K562 (cell line): ENCODE data around the gene OPRM1. TPM values are rescaled to one million over a fixed set of nuclear protein-coding genes. Genes with fewer than 3 reads are reported as not detected.

ENCODE experiments used
- ATAC-seq: fragments of 200-7000 bp; cut with Tn5 transposase; 3 replicates; pipeline ENCODE4 v1.9.1; 2020; ENCODE audit warnings: moderate library complexity
- BruUV-seq: library from RNA; stranded (reverse); fragments of 400-500 nt; replicated peaks from 2 replicates; lab custom pipeline; 2021; lab: Mats Ljungman, UMichigan
- CTCF ChIA-PET: fragments of 300-600 bp; formaldehyde crosslinking; extraction: SDS; loops from one replicate; lab custom pipeline; 2021; ENCODE audit warnings: low intra/inter-chr PET ratio; lab: Yijun Ruan, JAX
- POLR2A ChIA-PET: fragments of 300-600, 350-650 bp; sonication (Branson Sonifier 250); formaldehyde crosslinking; extraction: SDS; loops from one replicate; lab custom pipeline; 2021; ENCODE audit warnings: antibody characterized with exemption, inconsistent platforms; lab: Yijun Ruan, JAX
- DNase-seq, 4 experiments: peaks; one replicate each; pipeline versions ENCODE4 v3.0.0 to v3.0.0-alpha.2; 2011 to 2018; ENCODE audit warnings: low spot score in 3 of 4, mixed read lengths in 3 of 4; ENCODE audit errors: extremely low read depth in 1 of 4
- FAIRE-seq: peaks from 2 replicates; lab custom pipeline; 2011; peaks lifted over from hg19 to GRCh38; lab: Jason Lieb, UNC
- H2AFZ ChIP-seq: 2 replicates; pipeline ENCODE4 v1.6.0; 2011; ENCODE audit warnings: low read depth, low read length, control low read depth, inconsistent platforms
- H3K27ac ChIP-seq: fragments of 200-600 bp; 3 replicates; pipeline ENCODE4 v1.8.0; 2011; ENCODE audit warnings: low read depth, mild to moderate bottlenecking, control low read depth, inconsistent platforms, low read length, moderate library complexity, mixed read lengths; ENCODE audit errors: extremely low read depth
- H3K27me3 ChIP-seq, 2 experiments: fragments of 300-600 bp in 1 of 2; 2 replicates in 1 of 2; 3 replicates in 1 of 2; pipeline versions ENCODE4 v1.6.0 to v1.8.0; 2011; ENCODE audit warnings: inconsistent platforms in 2 of 2, low read length in 2 of 2, mild to moderate bottlenecking in 1 of 2, mixed read lengths in 1 of 2, moderate library complexity in 1 of 2; ENCODE audit not compliant: control insufficient read depth in 2 of 2, insufficient read depth in 2 of 2
- H3K36me3 ChIP-seq: fragments of 300-600 bp; 3 replicates; pipeline ENCODE4 v1.8.0; 2011; ENCODE audit warnings: mild to moderate bottlenecking, low read length, inconsistent platforms; ENCODE audit not compliant: control insufficient read depth, insufficient read depth
- H3K4me1 ChIP-seq, 2 experiments: fragments of 200-600 bp in 1 of 2; replicated peaks in 1 of 2; 2 replicates in 1 of 2; 3 replicates in 1 of 2; pipeline versions ENCODE4 v1.5.1 to v1.8.0; 2011; ENCODE audit warnings: inconsistent platforms in 2 of 2, low read length in 2 of 2, mild to moderate bottlenecking in 1 of 2, mixed read lengths in 1 of 2, moderate library complexity in 1 of 2; ENCODE audit not compliant: control insufficient read depth in 2 of 2, insufficient read depth in 2 of 2
- H3K4me2 ChIP-seq: 2 replicates; pipeline ENCODE4 v1.6.1; 2011; ENCODE audit warnings: low read length, control low read depth, inconsistent platforms, mixed read lengths; ENCODE audit not compliant: insufficient read depth
- H3K4me3 ChIP-seq: fragments of 200-600 bp; sonication (generic), shearing (Covaris generic); 2 replicates; pipeline ENCODE4 v1.5.1; 2016; ENCODE audit warnings: control low read depth, inconsistent platforms
- H3K79me2 ChIP-seq: fragments of 200-600 bp; 3 replicates; pipeline ENCODE4 v1.8.0; 2011; ENCODE audit warnings: low read length, inconsistent platforms; ENCODE audit not compliant: control insufficient read depth, insufficient read depth
- H3K9ac ChIP-seq, 2 experiments: 2 replicates each; pipeline versions ENCODE4 v1.6.0 to v1.6.1; 2011; ENCODE audit warnings: low read depth in 2 of 2, low read length in 2 of 2, control low read depth in 1 of 2, inconsistent platforms in 1 of 2, mild to moderate bottlenecking in 1 of 2, mixed read lengths in 1 of 2; ENCODE audit not compliant: insufficient read depth in 1 of 2
- H3K9me1 ChIP-seq: one replicate; pipeline ENCODE4 v1.6.0; 2011; ENCODE audit warnings: inconsistent platforms, mild to moderate bottlenecking, low read length, moderate library complexity; ENCODE audit not compliant: control insufficient read depth, insufficient read depth
- H3K9me3 ChIP-seq: replicated peaks from 2 replicates; pipeline ENCODE4 v1.5.1; 2011; ENCODE audit warnings: low read depth, low read length, inconsistent platforms; ENCODE audit not compliant: control insufficient read depth, insufficient read depth
- H4K20me1 ChIP-seq: replicated peaks from 2 replicates; pipeline ENCODE4 v1.6.1; 2011; ENCODE audit warnings: low read length, inconsistent platforms, mixed read lengths; ENCODE audit not compliant: control insufficient read depth, insufficient read depth
- FOS ChIP-seq: IDR thresholded peaks from 3 replicates; pipeline ENCODE4 v1.6.1; 2011; ENCODE audit not compliant: insufficient read length; ENCODE audit errors: extremely low read depth
- GTF2E2 ChIP-seq: fragments of 200-800 bp; sonication (Bioruptor generic); IDR thresholded peaks from 2 replicates; pipeline ENCODE4 v1.6.1; 2016; ENCODE audit warnings: missing genetic modification characterization, missing compliant biosample characterization
- MNT ChIP-seq, 2 experiments: fragments of 450-650 bp; conservative IDR thresholded peaks; 2 replicates each; pipeline ENCODE4 v1.6.1; 2017; ENCODE audit warnings: mild to moderate bottlenecking in 2 of 2, moderate library complexity in 2 of 2
- NCOA1 ChIP-seq: fragments of 450-650 bp; IDR thresholded peaks from 2 replicates; pipeline ENCODE4 v1.6.1; 2016; ENCODE audit warnings: low read depth
- SAFB ChIP-seq: fragments of 200-400 bp; formaldehyde crosslinking; IDR thresholded peaks from 2 replicates; pipeline ENCODE4 v1.6.1; 2017; ENCODE audit warnings: low read depth, low read length, borderline replicate concordance
- ZNF140 ChIP-seq: fragments of 250-450 bp; sonication (Bioruptor Pico); IDR thresholded peaks from 2 replicates; pipeline ENCODE4 v1.8.0; 2021; ENCODE audit warnings: moderate library complexity, mild to moderate bottlenecking, inconsistent platforms
- ZNF584 ChIP-seq: fragments of 200-800 bp; sonication (Bioruptor generic); IDR thresholded peaks from 2 replicates; pipeline ENCODE4 v1.6.1; 2016; ENCODE audit warnings: low read depth, mild to moderate bottlenecking, missing genetic modification characterization, missing compliant biosample characterization
- whole genome bisulfite sequencing: fragments of 100-300 bp; shearing (Covaris generic); methylation state at CpG from one replicate; pipeline ENCODE4 v1.1.6; 2016; ENCODE audit warnings: low coverage, mixed read lengths; ENCODE audit not compliant: insufficient coverage; ENCODE audit errors: missing lambda C conversion rate; 5-methylcytosine and 5-hydroxymethylcytosine counted together
- in situ Hi-C: fragments of 300-500 bp; cut with MboI; formaldehyde crosslinking; loops from 4 replicates; pipeline ENCODE4 v1.15.0; 2018; ENCODE audit warnings: inconsistent platforms, mixed read lengths
- intact Hi-C: fragments of 100-400 bp; cut with micrococcal nuclease; formaldehyde crosslinking; loops from 2 replicates; pipeline ENCODE4 v1.14.2; 2022
- polyA plus RNA-seq, 8 experiments: library from polyadenylated mRNA; depleted of rRNA in 4 of 8; stranded (reverse) in 5 of 8; unstranded in 3 of 8; fragments of >200 nt; fragmentation: Nextera tagmentation in 2 of 8; fragmentation: Illumina TruSeq in 1 of 8; extraction: Ambion mirVana in 2 of 8; extraction: Trizol in 1 of 8; gene quantifications; 2 replicates each; pipeline versions ENCODE4 v1.2.1 to v1.2.3, GENCODE V29; 2011 to 2014; ENCODE audit warnings: inconsistent platforms in 1 of 8, missing spikeins in 1 of 8
- total RNA-seq, 7 experiments: library from RNA; depleted of rRNA in 6 of 7; stranded (reverse); fragments of >200 nt in 6 of 7; fragmentation: Illumina TruSeq in 2 of 7; extraction: Trizol in 2 of 7; gene quantifications; 2 replicates each; pipeline versions ENCODE4 v1.2.1 to v1.2.3, GENCODE V29; 2011 to 2021; ENCODE audit warnings: low replicate concordance in 1 of 7
- TF ChIP-seq, protein P1 (sequence below): fragments of 450-650 bp; formaldehyde crosslinking; IDR thresholded peaks from 2 replicates; pipeline ENCODE4 v1.4.0; 2020; ENCODE audit warnings: mild to moderate bottlenecking, moderate library complexity
- TF ChIP-seq, protein P2 (sequence below): sonication (generic); formaldehyde crosslinking; IDR thresholded peaks from 2 replicates; pipeline ENCODE4 v1.8.0; 2022; ENCODE audit warnings: mild to moderate bottlenecking, missing genetic modification reagents
- TF ChIP-seq, protein P3 (sequence below): fragments of 450-650 bp; formaldehyde crosslinking; IDR thresholded peaks from 2 replicates; pipeline ENCODE4 v1.4.0; 2022; ENCODE audit warnings: mild to moderate bottlenecking, moderate library complexity

The OPRM1 gene
- total and polyA plus RNA-seq, 9 of the 15 experiments (the other 6 are each of a cell fraction or from before 2014, with no cell fraction given), result not detected

GRCh38 chr6:154123155-154123956 lies 84.3 kb downstream of the OPRM1 start:
- no peaks in the 10 kb centered on the region for H3K36me3 ChIP-seq
- FAIRE-seq, result no peak
- DNase-seq, result no peak
- under 1% methylated on average over 8 of the region's 8 CpGs for WGBS
- H3K9ac ChIP-seq, result no peak overlapping the region
- no TSS peak for BruUV-seq
- H3K9me3 ChIP-seq, result no peaks in the 10 kb centered on the region
- H3K4me2 ChIP-seq, result no peak overlapping the region
- in situ Hi-C loops, result no loop called here
- no peaks in the 10 kb centered on the region for H3K4me1 ChIP-seq
- intact Hi-C loops, result no loop called here
- H4K20me1 ChIP-seq, result no peaks in the 10 kb centered on the region
- TF ChIP-seq, protein P1, sequence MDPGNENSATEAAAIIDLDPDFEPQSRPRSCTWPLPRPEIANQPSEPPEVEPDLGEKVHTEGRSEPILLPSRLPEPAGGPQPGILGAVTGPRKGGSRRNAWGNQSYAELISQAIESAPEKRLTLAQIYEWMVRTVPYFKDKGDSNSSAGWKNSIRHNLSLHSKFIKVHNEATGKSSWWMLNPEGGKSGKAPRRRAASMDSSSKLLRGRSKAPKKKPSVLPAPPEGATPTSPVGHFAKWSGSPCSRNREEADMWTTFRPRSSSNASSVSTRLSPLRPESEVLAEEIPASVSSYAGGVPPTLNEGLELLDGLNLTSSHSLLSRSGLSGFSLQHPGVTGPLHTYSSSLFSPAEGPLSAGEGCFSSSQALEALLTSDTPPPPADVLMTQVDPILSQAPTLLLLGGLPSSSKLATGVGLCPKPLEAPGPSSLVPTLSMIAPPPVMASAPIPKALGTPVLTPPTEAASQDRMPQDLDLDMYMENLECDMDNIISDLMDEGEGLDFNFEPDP, result no peak
- TF ChIP-seq NCOA1 (no peak), FOS (no peak), ZNF140 (no peak), MNT (conservative IDR thresholded peaks at IDR 0.05) (no peak), GTF2E2 (tag) (no peak), ZNF584 (no peak), SAFB (no peak)
- TF ChIP-seq, protein P2, sequence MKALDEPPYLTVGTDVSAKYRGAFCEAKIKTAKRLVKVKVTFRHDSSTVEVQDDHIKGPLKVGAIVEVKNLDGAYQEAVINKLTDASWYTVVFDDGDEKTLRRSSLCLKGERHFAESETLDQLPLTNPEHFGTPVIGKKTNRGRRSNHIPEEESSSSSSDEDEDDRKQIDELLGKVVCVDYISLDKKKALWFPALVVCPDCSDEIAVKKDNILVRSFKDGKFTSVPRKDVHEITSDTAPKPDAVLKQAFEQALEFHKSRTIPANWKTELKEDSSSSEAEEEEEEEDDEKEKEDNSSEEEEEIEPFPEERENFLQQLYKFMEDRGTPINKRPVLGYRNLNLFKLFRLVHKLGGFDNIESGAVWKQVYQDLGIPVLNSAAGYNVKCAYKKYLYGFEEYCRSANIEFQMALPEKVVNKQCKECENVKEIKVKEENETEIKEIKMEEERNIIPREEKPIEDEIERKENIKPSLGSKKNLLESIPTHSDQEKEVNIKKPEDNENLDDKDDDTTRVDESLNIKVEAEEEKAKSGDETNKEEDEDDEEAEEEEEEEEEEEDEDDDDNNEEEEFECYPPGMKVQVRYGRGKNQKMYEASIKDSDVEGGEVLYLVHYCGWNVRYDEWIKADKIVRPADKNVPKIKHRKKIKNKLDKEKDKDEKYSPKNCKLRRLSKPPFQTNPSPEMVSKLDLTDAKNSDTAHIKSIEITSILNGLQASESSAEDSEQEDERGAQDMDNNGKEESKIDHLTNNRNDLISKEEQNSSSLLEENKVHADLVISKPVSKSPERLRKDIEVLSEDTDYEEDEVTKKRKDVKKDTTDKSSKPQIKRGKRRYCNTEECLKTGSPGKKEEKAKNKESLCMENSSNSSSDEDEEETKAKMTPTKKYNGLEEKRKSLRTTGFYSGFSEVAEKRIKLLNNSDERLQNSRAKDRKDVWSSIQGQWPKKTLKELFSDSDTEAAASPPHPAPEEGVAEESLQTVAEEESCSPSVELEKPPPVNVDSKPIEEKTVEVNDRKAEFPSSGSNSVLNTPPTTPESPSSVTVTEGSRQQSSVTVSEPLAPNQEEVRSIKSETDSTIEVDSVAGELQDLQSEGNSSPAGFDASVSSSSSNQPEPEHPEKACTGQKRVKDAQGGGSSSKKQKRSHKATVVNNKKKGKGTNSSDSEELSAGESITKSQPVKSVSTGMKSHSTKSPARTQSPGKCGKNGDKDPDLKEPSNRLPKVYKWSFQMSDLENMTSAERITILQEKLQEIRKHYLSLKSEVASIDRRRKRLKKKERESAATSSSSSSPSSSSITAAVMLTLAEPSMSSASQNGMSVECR (CRISPR knock-in tag), result no peak
- TF ChIP-seq, protein P3, sequence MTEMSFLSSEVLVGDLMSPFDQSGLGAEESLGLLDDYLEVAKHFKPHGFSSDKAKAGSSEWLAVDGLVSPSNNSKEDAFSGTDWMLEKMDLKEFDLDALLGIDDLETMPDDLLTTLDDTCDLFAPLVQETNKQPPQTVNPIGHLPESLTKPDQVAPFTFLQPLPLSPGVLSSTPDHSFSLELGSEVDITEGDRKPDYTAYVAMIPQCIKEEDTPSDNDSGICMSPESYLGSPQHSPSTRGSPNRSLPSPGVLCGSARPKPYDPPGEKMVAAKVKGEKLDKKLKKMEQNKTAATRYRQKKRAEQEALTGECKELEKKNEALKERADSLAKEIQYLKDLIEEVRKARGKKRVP, result no peak
- TF ChIP-seq, all 486 proteins: peak for 0
- no peak overlapping the region for H2AFZ ChIP-seq
- no peak for ATAC-seq
- ChIA-PET POLR2A (no interaction called here), CTCF (no interaction called here)
- H3K4me3 ChIP-seq, result no peak overlapping the region
- no peaks in the 10 kb centered on the region for H3K79me2 ChIP-seq
- H3K9me1 ChIP-seq, result no peaks in the 10 kb centered on the region
- no peaks in the 10 kb centered on the region for H3K27me3 ChIP-seq
- no peak overlapping the region for H3K27ac ChIP-seq
